CD14-positive monocyte (primary cell): ENCODE results near the gene HDAC7. TPM values are rescaled to one million over a fixed set of nuclear protein-coding genes. Genes with fewer than 3 reads are reported as not detected.

Experiments
- DNase-seq, 3 donors: peaks; one replicate each; pipeline ENCODE4 v3.0.0-alpha.2; 2011 to 2022
- H2AFZ ChIP-seq: 2 replicates; pipeline ENCODE4 v1.6.0; 2012; ENCODE audit warnings: mild to moderate bottlenecking, low read depth, low read length, inconsistent platforms; ENCODE audit not compliant: insufficient read depth, poor library complexity, severe bottlenecking
- H3K27ac ChIP-seq, 2 donors: 1 replicate in 1 of 2; 2 replicates in 1 of 2; pipeline ENCODE4 v1.5.1; 2012 to 2013; ENCODE audit warnings: low read length in 2 of 2, control low read depth in 1 of 2, inconsistent platforms in 1 of 2, low read depth in 1 of 2, mild to moderate bottlenecking in 1 of 2
- H3K27me3 ChIP-seq, 2 donors: one replicate each; pipeline versions ENCODE4 v1.6.0 to v1.6.1; 2011 to 2013; ENCODE audit warnings: low read length in 2 of 2; ENCODE audit not compliant: control insufficient read depth in 2 of 2, insufficient read depth in 2 of 2
- H3K36me3 ChIP-seq, 2 donors: replicated peaks in 1 of 2; 1 replicate in 1 of 2; 2 replicates in 1 of 2; pipeline versions ENCODE4 v1.5.1 to v1.6.1; 2012 to 2013; ENCODE audit warnings: low read length in 2 of 2, control low read depth in 1 of 2, inconsistent platforms in 1 of 2, mild to moderate bottlenecking in 1 of 2; ENCODE audit not compliant: insufficient read depth in 2 of 2, control insufficient read depth in 1 of 2
- H3K4me1 ChIP-seq, 2 donors: 1 replicate in 1 of 2; 2 replicates in 1 of 2; pipeline versions ENCODE4 v1.5.1 to v1.6.1; 2012 to 2013; ENCODE audit warnings: low read length in 2 of 2, control low read depth in 1 of 2, inconsistent platforms in 1 of 2, mild to moderate bottlenecking in 1 of 2, moderate library complexity in 1 of 2; ENCODE audit not compliant: insufficient read depth in 2 of 2, control insufficient read depth in 1 of 2
- H3K4me2 ChIP-seq: replicated peaks from 2 replicates; pipeline ENCODE3; 2012; ENCODE audit warnings: low read length, moderate library complexity, mild to moderate bottlenecking; ENCODE audit not compliant: poor library complexity, severe bottlenecking; ENCODE audit errors: extremely low read depth
- H3K4me3 ChIP-seq, 3 experiments: fragments of 200-600 bp in 1 of 3; sonication (generic) in 1 of 3; replicated peaks in 1 of 3; 1 replicate in 2 of 3; 2 replicates in 1 of 3; pipeline ENCODE4 v1.5.1; 2011 to 2013; ENCODE audit warnings: low read length in 3 of 3, mild to moderate bottlenecking in 3 of 3, control low read depth in 2 of 3, low read depth in 2 of 3, inconsistent platforms in 1 of 3, moderate library complexity in 1 of 3
- H3K79me2 ChIP-seq: 2 replicates; pipeline ENCODE4 v1.6.0; 2012; ENCODE audit warnings: mild to moderate bottlenecking, control low read depth, inconsistent platforms, low read length, moderate library complexity; ENCODE audit not compliant: insufficient read depth
- H3K9ac ChIP-seq: 2 replicates; pipeline ENCODE4 v1.6.0; 2017; ENCODE audit warnings: low read length, mild to moderate bottlenecking; ENCODE audit not compliant: insufficient read depth, poor library complexity, severe bottlenecking
- H3K9me3 ChIP-seq, 2 donors: replicated peaks in 1 of 2; 1 replicate in 1 of 2; 2 replicates in 1 of 2; pipeline versions ENCODE4 v1.5.1 to v1.6.1; 2012 to 2013; ENCODE audit warnings: low read length in 2 of 2, control low read depth in 1 of 2; ENCODE audit not compliant: control insufficient read depth in 1 of 2, insufficient read depth in 1 of 2
- H4K20me1 ChIP-seq: 2 replicates; pipeline ENCODE4 v1.6.0; 2012; ENCODE audit warnings: mild to moderate bottlenecking, low read length, control low read depth, moderate library complexity; ENCODE audit not compliant: insufficient read depth
- H3K27ac Mint-ChIP-seq, 7 donors: one replicate each; pipeline ENCODE4 v1.8.0; 2020; ENCODE audit warnings: mild to moderate bottlenecking in 7 of 7, mixed read lengths in 7 of 7, moderate library complexity in 6 of 7, inconsistent platforms in 2 of 7
- H3K27me3 Mint-ChIP-seq, 3 donors: one replicate each; pipeline ENCODE4 v1.8.0; 2021 to 2022; ENCODE audit warnings: low read depth in 3 of 3, mild to moderate bottlenecking in 3 of 3, mixed read lengths in 3 of 3, moderate library complexity in 3 of 3, inconsistent platforms in 1 of 3
- H3K36me3 Mint-ChIP-seq, 2 donors: one replicate each; pipeline ENCODE4 v1.8.0; 2020; ENCODE audit warnings: mixed read lengths in 2 of 2, inconsistent platforms in 1 of 2, mild to moderate bottlenecking in 1 of 2
- H3K4me1 Mint-ChIP-seq: one replicate; pipeline ENCODE4 v1.8.0; 2020; ENCODE audit warnings: mild to moderate bottlenecking, mixed read lengths
- H3K4me3 Mint-ChIP-seq, 2 donors: one replicate each; pipeline ENCODE4 v1.8.0; 2020; ENCODE audit warnings: mild to moderate bottlenecking in 2 of 2, mixed read lengths in 2 of 2, moderate library complexity in 1 of 2
- H3K9me3 Mint-ChIP-seq, 7 donors: one replicate each; pipeline ENCODE4 v1.8.0; 2020 to 2022; ENCODE audit warnings: mixed read lengths in 7 of 7, mild to moderate bottlenecking in 6 of 7, moderate library complexity in 6 of 7, inconsistent platforms in 2 of 7
- CTCF ChIP-seq: fragments of 200-600 bp; IDR thresholded peaks from one replicate; pipeline ENCODE4 v1.8.0; 2022; ENCODE audit warnings: antibody characterized with exemption, mild to moderate bottlenecking
- WGBS: methylation state at CpG from one replicate; pipeline ENCODE4 v1.1.5; 2013; ENCODE audit warnings: missing lambda C conversion rate; ENCODE audit not compliant: insufficient coverage; 5-methylcytosine and 5-hydroxymethylcytosine counted together
- intact Hi-C, 2 donors: fragments of 100-400 bp; cut with micrococcal nuclease; formaldehyde crosslinking; loops; one replicate each; pipeline versions ENCODE4 v1.15.0 to v1.15.1; 2023
- polyA plus RNA-seq, 3 donors: library from polyadenylated mRNA; depleted of rRNA in 1 of 3; unstranded in 2 of 3; stranded (reverse) in 1 of 3; fragments of 300-500 nt in 2 of 3; fragments of >200 nt in 1 of 3; fragmentation: Illumina TruSeq in 2 of 3; gene quantifications; 1 replicate in 2 of 3; 2 replicates in 1 of 3; pipeline ENCODE4 v1.2.3, GENCODE V29; 2012 to 2021

HDAC7 gene
- polyA plus RNA-seq, 3 donors = 5.9 to 79.2 (median 8.4) TPM

- peaks cover 0 to 2% of the 10 kb centered on the region in 2 donors for H3K36me3 Mint-ChIP-seq
- H3K4me3 Mint-ChIP-seq = peak overlapping the region in 1 of 2 donors; percentile 40
- Histone ChIP-seq H3K9me3 (no peaks in the 10 kb centered on the region), H2AFZ (no peak overlapping the region), H3K79me2 (peaks cover 9% of the 10 kb centered on the region), H3K4me3 (peak overlapping the region in 1 of 3 experiments; percentile 5), H3K27ac (peak overlapping the region; percentile 32 to 42), H3K4me2 (peak overlapping the region; percentile 9), H3K36me3 (no peaks in the 10 kb centered on the region), H4K20me1 (peaks cover 55% of the 10 kb centered on the region), H3K4me1 (peaks cover 56 to 60% of the 10 kb centered on the region in 2 donors), H3K9ac (no peak overlapping the region), H3K27me3 (no peaks in the 10 kb centered on the region)
- peaks cover 0 to 7% (median 0%) of the 10 kb centered on the region in 7 donors for H3K9me3 Mint-ChIP-seq
- TF ChIP-seq CTCF = no peak
- peaks cover 54% of the 10 kb centered on the region for H3K4me1 Mint-ChIP-seq
- 39% methylated on average over 6 of the region's 10 CpGs for WGBS
- H3K27ac Mint-ChIP-seq = peak overlapping the region in 6 of 7 donors; percentile 68 to 90 (median 82)
- DNase-seq = peak; percentile 60 to 78 (median 68)
- intact Hi-C loops = loop anchor here in 1 of 2 donors (5.0 kb wide), 2 partner anchors 33 to 123 kb away; no protein-coding TSS in a partner anchor
- peaks cover 2 to 13% (median 2%) of the 10 kb centered on the region in 3 donors for H3K27me3 Mint-ChIP-seq
Observed at GRCh38 chr12:47775100-47775911, 44.4 kb downstream of the HDAC7 start.

GRCh38 chr12:47774663-47775062, 45.0 kb downstream of the HDAC7 start:
- Histone ChIP-seq H3K4me1 (peaks cover 62 to 66% of the 10 kb centered on the region in 2 donors), H4K20me1 (peaks cover 50% of the 10 kb centered on the region), H3K36me3 (no peaks in the 10 kb centered on the region), H3K27me3 (no peaks in the 10 kb centered on the region), H3K9ac (no peak overlapping the region), H3K4me3 (no peak overlapping the region), H3K4me2 (peak overlapping the region; percentile 3), H3K79me2 (peaks cover 9% of the 10 kb centered on the region), H2AFZ (no peak overlapping the region), H3K27ac (peak overlapping the region; percentile 32 to 42), H3K9me3 (no peaks in the 10 kb centered on the region)
- Mint-ChIP-seq H3K4me3 (no peak overlapping the region), H3K4me1 (peaks cover 54% of the 10 kb centered on the region), H3K27ac (peak overlapping the region in 5 of 7 donors; percentile 20 to 85 (median 37)), H3K9me3 (peaks cover 0 to 7% (median 0%) of the 10 kb centered on the region in 7 donors), H3K36me3 (peaks cover 0 to 2% of the 10 kb centered on the region in 2 donors), H3K27me3 (peaks cover 2 to 13% (median 2%) of the 10 kb centered on the region in 3 donors)
- 84% methylated on average over 3 of the region's 7 CpGs for WGBS
- no peak for DNase-seq
- no peak for TF ChIP-seq CTCF
- intact Hi-C loops = loop anchor here in 1 of 2 donors (5.0 kb wide), 2 partner anchors 32 to 122 kb away; no protein-coding TSS in a partner anchor
